ENCODE data around the gene TMIGD2. TPM values are rescaled to one million over a fixed set of nuclear protein-coding genes. Genes with fewer than 3 reads are reported as not detected.
"Not testable (repeated sequence)": the region's sequence is repeated elsewhere in the genome, so short reads cannot be mapped to it uniquely, and the experiment has no call there.

TMIGD2 gene
- total RNA-seq, 3 donors from 2014 or later: not detected

GRCh38 chr19:4260613-4261191 lies 41.5 kb downstream of the TMIGD2 start:
- H3K4me1 ChIP-seq: no peaks in the 10 kb centered on the region
- TF ChIP-seq POLR2AphosphoS5 (IDR thresholded peaks at IDR 0.05): no peak
- no peak for TF ChIP-seq CTCF (IDR thresholded peaks at IDR 0.05)
- peaks cover 0 to 5% of the 10 kb centered on the region in 2 donors for H3K9me3 ChIP-seq
- intact Hi-C loops (cut with DNase I; ENCODE audit: low total_unique reads): loop anchor here (10.0 kb wide), 1 partner anchor 104 kb away; no protein-coding TSS in a partner anchor
- no peak for DNase-seq (ENCODE audit: low spot score in 2 of 2)
- H3K27me3 ChIP-seq: no peaks in the 10 kb centered on the region
- H3K4me3 ChIP-seq: no peak overlapping the region
- H3K36me3 ChIP-seq: peaks cover 15% of the 10 kb centered on the region
- no peak overlapping the region for H3K27ac ChIP-seq

GRCh38 chr19:4258181-4258580 lies 44.0 kb downstream of the TMIGD2 start:
- H3K9me3 ChIP-seq: peaks cover 5 to 8% of the 10 kb centered on the region in 2 donors
- no peaks in the 10 kb centered on the region for H3K27me3 ChIP-seq
- no peaks in the 10 kb centered on the region for H3K4me1 ChIP-seq
- no peak overlapping the region for H3K27ac ChIP-seq
- intact Hi-C loops (cut with DNase I; ENCODE audit: low total_unique reads): loop anchor here (5.0 kb wide), 1 partner anchor 79 kb away; the partner anchor contains the start of gene STAP2
- TF ChIP-seq POLR2A (IDR thresholded peaks at IDR 0.05): no peak
- no peak for TF ChIP-seq POLR2AphosphoS5 (IDR thresholded peaks at IDR 0.05)
- no peak for TF ChIP-seq CTCF (IDR thresholded peaks at IDR 0.05)
- DNase-seq (ENCODE audit: low spot score in 2 of 2): no peak
- H3K4me3 ChIP-seq: no peak overlapping the region
- H3K36me3 ChIP-seq: peaks cover 15% of the 10 kb centered on the region

GRCh38 chr19:4257025-4257424 lies 45.2 kb downstream of the TMIGD2 start:
- no peaks in the 10 kb centered on the region for H3K27me3 ChIP-seq
- H3K9me3 ChIP-seq: peaks cover 5 to 8% of the 10 kb centered on the region in 2 donors
- no peak overlapping the region for H3K27ac ChIP-seq
- peaks cover 15% of the 10 kb centered on the region for H3K36me3 ChIP-seq
- intact Hi-C loops (cut with DNase I; ENCODE audit: low total_unique reads): loop anchor here (5.0 kb wide), 1 partner anchor 80 kb away; the partner anchor contains the start of gene STAP2
- H3K4me1 ChIP-seq: no peaks in the 10 kb centered on the region
- DNase-seq (ENCODE audit: low spot score in 2 of 2): no peak
- TF ChIP-seq POLR2A (IDR thresholded peaks at IDR 0.05): no peak
- TF ChIP-seq CTCF (IDR thresholded peaks at IDR 0.05): no peak
- no peak for TF ChIP-seq POLR2AphosphoS5 (IDR thresholded peaks at IDR 0.05)
- no peak overlapping the region for H3K4me3 ChIP-seq

- H3K4me3 ChIP-seq: no peak overlapping the region
- H3K4me1 ChIP-seq: no peaks in the 10 kb centered on the region
- TF ChIP-seq CTCF (IDR thresholded peaks at IDR 0.05) (no peak), POLR2AphosphoS5 (IDR thresholded peaks at IDR 0.05) (no peak), POLR2A (IDR thresholded peaks at IDR 0.05) (no peak)
- peaks cover 15% of the 10 kb centered on the region for H3K36me3 ChIP-seq
- H3K27me3 ChIP-seq: no peaks in the 10 kb centered on the region
- no peak overlapping the region for H3K27ac ChIP-seq
- intact Hi-C loops (cut with DNase I; ENCODE audit: low total_unique reads): loop anchor here (5.0 kb wide), 1 partner anchor 81 kb away; the partner anchor contains the start of gene STAP2
- H3K9me3 ChIP-seq: peaks cover 5 to 8% of the 10 kb centered on the region in 2 donors
- DNase-seq (ENCODE audit: low spot score in 2 of 2): no peak
Observed at GRCh38 chr19:4256563-4256962, 45.6 kb downstream of the TMIGD2 start.

- H3K36me3 ChIP-seq: no peaks in the 10 kb centered on the region
- DNase-seq (ENCODE audit: low spot score in 2 of 2): peak; percentile 99
- no peaks in the 10 kb centered on the region for H3K27me3 ChIP-seq
- H3K4me3 ChIP-seq: peak within 1 kb of the TSS; percentile 74 to 93 (median 79)
- intact Hi-C loops (cut with DNase I; ENCODE audit: low total_unique reads): no loop called here
- H3K9me3 ChIP-seq: peaks cover under 1 to 3% of the 10 kb centered on the region in 2 donors
- peak within 1 kb of the TSS; percentile 99 for H3K27ac ChIP-seq
- TF ChIP-seq POLR2A (IDR thresholded peaks at IDR 0.05) (no peak), CTCF (IDR thresholded peaks at IDR 0.05) (peak in 2 of 3 donors; percentile 40 to 47), POLR2AphosphoS5 (IDR thresholded peaks at IDR 0.05) (peak; percentile 81 to 93 (median 87))
- peaks cover 0 to 3% of the 10 kb centered on the region in 2 donors for H3K4me1 ChIP-seq
Observed at GRCh38 chr19:4246767-4247593, 55.2 kb downstream of the TMIGD2 start, which contains the start of gene YJU2. Gene YJU2 (plus strand): TSS chr19:4247080. CDS start chr19:4247147, 67 bp downstream.

- H3K36me3 ChIP-seq; H3K27ac ChIP-seq; H3K4me3 ChIP-seq; DNase-seq (ENCODE audit: low spot score in 2 of 2); H3K9me3 ChIP-seq; H3K4me1 ChIP-seq; H3K27me3 ChIP-seq; intact Hi-C loops (cut with DNase I; ENCODE audit: low total_unique reads): not testable (repeated sequence)
Observed at GRCh38 chr19:4245938-4246337, 56.3 kb downstream of the TMIGD2 start.

Measured in breast epithelium (tissue), 4 donors.